SK-N-SH (cell line): ENCODE measurements around the gene TMEM248. TPM values are rescaled to one million over a fixed set of nuclear protein-coding genes. Genes with fewer than 3 reads are reported as not detected.

Source experiments
- CTCF ChIA-PET: fragments of 300-600, 350-600 bp; formaldehyde crosslinking; extraction: SDS; loops from one replicate; lab custom pipeline; 2021; lab: Yijun Ruan, JAX
- POLR2A ChIA-PET: fragments of 350-600 bp; sonication (Branson Sonifier 250); formaldehyde crosslinking; extraction: SDS; loops from one replicate; lab custom pipeline; 2020; ENCODE audit warnings: antibody characterized with exemption, inconsistent platforms; lab: Yijun Ruan, JAX
- DNase-seq: peaks from one replicate; pipeline ENCODE4 v3.0.0; 2012
- H2AFZ ChIP-seq: fragments of 200-600 bp; sonication (generic); 2 replicates; pipeline ENCODE4 v1.8.1; 2016; ENCODE audit warnings: antibody characterized with exemption, mild to moderate bottlenecking, low read depth
- H3F3A ChIP-seq: fragments of 200-600 bp; sonication (generic); replicated peaks from 2 replicates; pipeline ENCODE3; 2016; ENCODE audit warnings: antibody characterized with exemption, mild to moderate bottlenecking; ENCODE audit not compliant: insufficient read depth
- H3K27ac ChIP-seq, 2 experiments: fragments of 200-500 bp in 1 of 2; fragments of 200-600 bp in 1 of 2; sonication (Bioruptor generic) in 1 of 2; sonication (generic), shearing (Covaris generic) in 1 of 2; 2 replicates each; pipeline versions ENCODE4 v1.5.1 to v1.6.1; 2014 to 2016; ENCODE audit warnings: low read depth in 2 of 2, inconsistent platforms in 1 of 2, low read length in 1 of 2, mild to moderate bottlenecking in 1 of 2, mixed read lengths in 1 of 2
- H3K27me3 ChIP-seq: fragments of 200-600 bp; sonication (generic), shearing (Covaris generic); 2 replicates; pipeline ENCODE4 v1.6.1; 2016; ENCODE audit warnings: mixed run types; ENCODE audit not compliant: insufficient read depth
- H3K36me3 ChIP-seq, 2 experiments: fragments of 200-500 bp in 1 of 2; fragments of 200-600 bp in 1 of 2; sonication (Bioruptor generic) in 1 of 2; sonication (generic) in 1 of 2; replicated peaks in 1 of 2; 2 replicates each; pipeline versions ENCODE3 to v1.5.1; 2014 to 2016; ENCODE audit warnings: low read length in 1 of 2, mild to moderate bottlenecking in 1 of 2; ENCODE audit not compliant: insufficient read depth in 2 of 2, control insufficient read depth in 1 of 2
- H3K4me1 ChIP-seq, 2 experiments: fragments of 200-500 bp in 1 of 2; fragments of 200-600 bp in 1 of 2; sonication (Bioruptor generic) in 1 of 2; sonication (generic), shearing (Covaris generic) in 1 of 2; 2 replicates each; pipeline versions ENCODE4 v1.5.1 to v1.6.1; 2014 to 2016; ENCODE audit warnings: low read depth in 1 of 2, low read length in 1 of 2, mixed run types in 1 of 2; ENCODE audit not compliant: insufficient read depth in 2 of 2, control insufficient read depth in 1 of 2
- H3K4me2 ChIP-seq: fragments of 200-600 bp; sonication (generic), shearing (Covaris generic); 2 replicates; pipeline ENCODE4 v1.6.1; 2017; ENCODE audit warnings: mixed run types
- H3K4me3 ChIP-seq, 2 experiments: fragments of 200-500 bp in 1 of 2; fragments of 200-600 bp in 1 of 2; sonication (Bioruptor generic) in 1 of 2; sonication (generic), shearing (Covaris generic) in 1 of 2; 2 replicates each; pipeline versions ENCODE4 v1.5.1 to v1.8.1; 2014 to 2016; ENCODE audit warnings: low read depth in 2 of 2, inconsistent platforms in 1 of 2, low read length in 1 of 2, mild to moderate bottlenecking in 1 of 2, mixed read lengths in 1 of 2, moderate library complexity in 1 of 2
- H3K79me2 ChIP-seq: fragments of 200-600 bp; sonication (generic); 2 replicates; pipeline ENCODE4 v1.8.1; 2017; ENCODE audit warnings: mild to moderate bottlenecking; ENCODE audit not compliant: insufficient read depth
- H3K9ac ChIP-seq: fragments of 200-600 bp; sonication (generic); 2 replicates; pipeline ENCODE4 v1.6.1; 2017; ENCODE audit warnings: mixed run types
- H3K9me2 ChIP-seq: fragments of 200-600 bp; sonication (generic); 2 replicates; pipeline ENCODE4 v1.6.1; 2017; ENCODE audit warnings: mixed run types
- H3K9me3 ChIP-seq: fragments of 200-600 bp; sonication (generic); 2 replicates; pipeline ENCODE4 v1.6.1; 2017; ENCODE audit warnings: mixed run types, mild to moderate bottlenecking, moderate library complexity
- H4K20me1 ChIP-seq: fragments of 200-600 bp; sonication (generic); 2 replicates; pipeline ENCODE4 v1.6.1; 2017; ENCODE audit warnings: mild to moderate bottlenecking, mixed run types; ENCODE audit not compliant: insufficient read depth
- CHD2 ChIP-seq: fragments of 150-350 bp; IDR thresholded peaks from 2 replicates; pipeline ENCODE4 v1.6.1; 2018; ENCODE audit warnings: low read length; ENCODE audit not compliant: partially characterized antibody
- CTCF ChIP-seq: fragments of 200-600 bp; sonication (generic); IDR thresholded peaks from 2 replicates; pipeline ENCODE4 v1.6.1; 2017; ENCODE audit warnings: antibody characterized with exemption, mild to moderate bottlenecking, moderate library complexity
- EZH2phosphoT487 ChIP-seq: fragments of 200-600 bp; sonication (generic); IDR thresholded peaks from 2 replicates; pipeline ENCODE4 v1.6.1; 2017; ENCODE audit warnings: low read depth, mixed run types, mild to moderate bottlenecking, antibody characterized with exemption, moderate library complexity, borderline replicate concordance
- FOSL2 ChIP-seq: IDR thresholded peaks from 2 replicates; pipeline ENCODE4 v1.4.0; 2012; ENCODE audit warnings: low read depth, mild to moderate bottlenecking, moderate library complexity, borderline replicate concordance
- FOXJ3 ChIP-seq: sonication (generic); formaldehyde crosslinking; IDR thresholded peaks from 2 replicates; pipeline ENCODE4 v1.5.1; 2020; ENCODE audit warnings: mild to moderate bottlenecking, missing genetic modification reagents
- GABPA ChIP-seq: IDR thresholded peaks from 2 replicates; pipeline ENCODE4 v1.4.0; 2012; ENCODE audit warnings: low read depth, mild to moderate bottlenecking
- IRF3 ChIP-seq: fragments of 150-350 bp; IDR thresholded peaks from 2 replicates; pipeline ENCODE4 v1.6.1; 2016; ENCODE audit warnings: mild to moderate bottlenecking, low read depth, low read length
- JUND ChIP-seq: IDR thresholded peaks from 2 replicates; pipeline ENCODE4 v1.4.0; 2012
- MXI1 ChIP-seq: IDR thresholded peaks from 2 replicates; pipeline ENCODE4 v1.6.1; 2012; ENCODE audit warnings: mild to moderate bottlenecking, low read depth, low read length, improper control_type of control experiment
- NRF1 ChIP-seq: IDR thresholded peaks from 2 replicates; pipeline ENCODE4 v1.6.1; 2012; ENCODE audit warnings: low read depth, mild to moderate bottlenecking, low read length
- PBX3 ChIP-seq: IDR thresholded peaks from 2 replicates; pipeline ENCODE4; 2012
- POLR2AphosphoS5 ChIP-seq: IDR thresholded peaks from 2 replicates; pipeline ENCODE4 v1.6.1; 2012; ENCODE audit warnings: low read depth, low read length
- RAD21 ChIP-seq: IDR thresholded peaks from 2 replicates; pipeline ENCODE4 v1.6.1; 2012; ENCODE audit warnings: mild to moderate bottlenecking, low read length
- RXRA ChIP-seq: IDR thresholded peaks from 2 replicates; pipeline ENCODE4 v1.4.0; 2012; ENCODE audit warnings: low read depth, mild to moderate bottlenecking, borderline replicate concordance
- SMC3 ChIP-seq: IDR thresholded peaks from 2 replicates; pipeline ENCODE4 v1.6.1; 2012; ENCODE audit warnings: low read depth, low read length, improper control_type of control experiment
- TEAD4 ChIP-seq: IDR thresholded peaks from 2 replicates; pipeline ENCODE4 v1.4.0; 2012; ENCODE audit warnings: mild to moderate bottlenecking, borderline replicate concordance; ENCODE audit not compliant: insufficient read depth
- USF1 ChIP-seq: IDR thresholded peaks from 2 replicates; pipeline ENCODE4 v1.4.0; 2012; ENCODE audit warnings: low read depth, borderline replicate concordance
- YY1 ChIP-seq: IDR thresholded peaks from 2 replicates; pipeline ENCODE4 v1.4.0; 2012; ENCODE audit warnings: low read depth, mild to moderate bottlenecking
- ZBTB33 ChIP-seq: IDR thresholded peaks from 2 replicates; pipeline ENCODE4 v1.4.0; 2012; ENCODE audit warnings: low read depth, borderline replicate concordance
- WGBS: methylation state at CpG from one replicate; pipeline ENCODE4 v1.1.6; 2017; ENCODE audit warnings: low lambda C conversion rate; 5-methylcytosine and 5-hydroxymethylcytosine counted together
- polyA plus RNA-seq, 3 experiments: library from polyadenylated mRNA; depleted of rRNA; stranded (reverse); fragments of >200 nt; gene quantifications; 2 replicates each; pipeline ENCODE4 v1.2.3, GENCODE V29; 2012

The TMEM248 gene
- polyA plus RNA-seq, 1 of the 3 experiments (the other 2 are of a cell fraction), result 185 TPM

GRCh38 chr7:66970310-66970709 is 49.3 kb downstream of the TMEM248 start:
- H3K4me2 ChIP-seq, result no peak overlapping the region
- no peak for DNase-seq
- H3K79me2 ChIP-seq, result no peaks in the 10 kb centered on the region
- H3K4me1 ChIP-seq, result no peaks in the 10 kb centered on the region
- H3K4me3 ChIP-seq, result no peak overlapping the region
- CTCF ChIA-PET, result interaction anchor here (1.2 kb wide), 1 partner anchor 15 kb away, joined by 3 read pairs; no protein-coding TSS in a partner anchor
- no peaks in the 10 kb centered on the region for H4K20me1 ChIP-seq
- POLR2A ChIA-PET, result no interaction called here
- no peaks in the 10 kb centered on the region for H3F3A ChIP-seq
- H3K27me3 ChIP-seq, result no peaks in the 10 kb centered on the region
- H3K9ac ChIP-seq, result no peak overlapping the region
- 89% methylated on average over 5 of the region's 5 CpGs for WGBS
- TF ChIP-seq IRF3, result no peak
- TF ChIP-seq JUND, result no peak
- TF ChIP-seq RXRA, result no peak
- no peak for TF ChIP-seq FOXJ3 (CRISPR knock-in tag)
- no peak for TF ChIP-seq NRF1
- TF ChIP-seq CHD2, result no peak
- no peak for TF ChIP-seq GABPA
- no peak for TF ChIP-seq USF1
- H3K27ac ChIP-seq, result no peak overlapping the region
- H3K9me3 ChIP-seq, result no peaks in the 10 kb centered on the region
- no peak overlapping the region for H2AFZ ChIP-seq
- no peaks in the 10 kb centered on the region for H3K36me3 ChIP-seq
- no peaks in the 10 kb centered on the region for H3K9me2 ChIP-seq

- WGBS, result 84% methylated on average over 15 of the region's 15 CpGs
- CTCF ChIA-PET, result no interaction called here
- H3K27me3 ChIP-seq, result no peaks in the 10 kb centered on the region
- no peak overlapping the region for H3K4me3 ChIP-seq
- no peaks in the 10 kb centered on the region for H4K20me1 ChIP-seq
- no peak overlapping the region for H2AFZ ChIP-seq
- no peak overlapping the region for H3K4me2 ChIP-seq
- H3F3A ChIP-seq, result no peaks in the 10 kb centered on the region
- H3K27ac ChIP-seq, result no peak overlapping the region
- no peaks in the 10 kb centered on the region for H3K4me1 ChIP-seq
- TF ChIP-seq POLR2AphosphoS5 (no peak), FOXJ3 (CRISPR knock-in tag) (no peak), ZBTB33 (no peak), FOSL2 (no peak), SMC3 (no peak), TEAD4 (no peak), RAD21 (no peak), PBX3 (no peak), YY1 (no peak), MXI1 (no peak), EZH2phosphoT487 (no peak), CTCF (no peak), RXRA (no peak)
- POLR2A ChIA-PET, result no interaction called here
- H3K36me3 ChIP-seq, result no peaks in the 10 kb centered on the region
- no peaks in the 10 kb centered on the region for H3K9me2 ChIP-seq
- DNase-seq, result no peak
- no peaks in the 10 kb centered on the region for H3K79me2 ChIP-seq
- H3K9me3 ChIP-seq, result peaks cover 3% of the 10 kb centered on the region; the same call in 1 of the 2 replicates
- H3K9ac ChIP-seq, result no peak overlapping the region
Measured at GRCh38 chr7:66974986-66975590, 54.1 kb downstream of the TMEM248 start.
